ENCODE data around the gene EFCAB3.
"Not testable (repeated sequence)": the region's sequence is repeated elsewhere in the genome, so short reads cannot be mapped to it uniquely, and the experiment has no call there.

DNA sequence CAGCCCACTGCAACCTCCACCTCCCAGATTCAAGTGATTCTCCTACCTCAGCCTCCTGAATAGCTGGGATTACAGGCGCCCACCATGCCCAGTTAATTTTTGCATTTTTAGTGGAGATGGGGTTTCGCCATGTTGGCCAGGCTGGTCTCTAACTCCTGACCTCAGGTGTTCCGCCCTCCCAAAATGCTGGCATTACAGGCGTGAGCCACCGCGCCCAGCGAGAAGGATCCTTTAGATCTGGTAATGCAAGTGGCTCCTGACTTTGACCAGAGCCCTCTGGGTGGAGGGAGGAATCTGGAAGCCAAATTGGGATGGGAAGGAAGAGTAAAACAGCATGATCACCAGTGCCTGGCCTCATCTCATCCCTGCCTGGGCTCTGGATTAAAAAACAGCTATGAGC lies 84.9 kb downstream of the EFCAB3 start:
- not testable (repeated sequence) for TF ChIP-seq POLR2A (IDR thresholded peaks at IDR 0.05; ENCODE audit: low read length); GATA1 (IDR thresholded peaks at IDR 0.05; ENCODE audit: low read depth, low read length)

All from erythroblast (primary cell).